GM12878 (cell line): Measurements from ENCODE around the gene COL4A2. TPM values are rescaled to one million over a fixed set of nuclear protein-coding genes. Genes with fewer than 3 reads are reported as not detected.

Experiments used
- ATAC-seq: fragments of 200-7000 bp; cut with Tn5 transposase; 3 replicates; pipeline ENCODE4 v1.9.1; 2020; ENCODE audit warnings: mild to moderate bottlenecking, moderate library complexity
- BruUV-seq: library from RNA; stranded (reverse); fragments of 400-500 nt; replicated peaks from 2 replicates; lab custom pipeline; 2021; lab: Mats Ljungman, UMichigan
- CTCF ChIA-PET: fragments of 300-600 bp; sonication (Branson Sonifier 250); formaldehyde crosslinking; extraction: SDS; loops from one replicate; lab custom pipeline; 2021; ENCODE audit warnings: inconsistent platforms; lab: Yijun Ruan, JAX
- POLR2A ChIA-PET: fragments of 350-600 bp; formaldehyde crosslinking; extraction: SDS; loops from one replicate; lab custom pipeline; 2021; ENCODE audit warnings: inconsistent platforms; lab: Charles Lee
- RAD21 ChIA-PET: fragments of 300-600 bp; sonication (Branson Sonifier 250); formaldehyde crosslinking; loops from one replicate; lab custom pipeline; 2023; ENCODE audit warnings: antibody characterized with exemption; ENCODE audit not compliant: unreplicated experiment; lab: Charles Lee
- SMC1A ChIA-PET: fragments of 300-600 bp; sonication (Branson Sonifier 250); formaldehyde crosslinking; loops from one replicate; lab custom pipeline; 2023; ENCODE audit not compliant: unreplicated experiment, uncharacterized antibody; lab: Charles Lee
- DNase-seq: peaks from one replicate; pipeline ENCODE4 v3.0.0-alpha.2; 2011; ENCODE audit warnings: low read depth, low spot score
- FAIRE-seq: peaks from 3 replicates; lab custom pipeline; 2011; peaks lifted over from hg19 to GRCh38; lab: Jason Lieb, UNC
- H2AFZ ChIP-seq: 2 replicates; pipeline ENCODE4 v1.6.0; 2011; ENCODE audit warnings: low read depth, low read length, control low read depth; ENCODE audit not compliant: control insufficient read depth
- H3K27ac ChIP-seq: 2 replicates; pipeline ENCODE4 v1.5.1; 2011; ENCODE audit warnings: control low read depth; ENCODE audit not compliant: control insufficient read depth, insufficient read depth
- H3K27me3 ChIP-seq, 2 experiments: replicated peaks in 1 of 2; 2 replicates each; pipeline versions ENCODE4 v1.6.0 to v1.6.1; 2011; ENCODE audit warnings: low read length in 1 of 2; ENCODE audit not compliant: control insufficient read depth in 2 of 2, insufficient read depth in 2 of 2
- H3K36me3 ChIP-seq, 2 experiments: 2 replicates each; pipeline ENCODE4 v1.5.1; 2011; ENCODE audit warnings: low read length in 1 of 2; ENCODE audit not compliant: control insufficient read depth in 2 of 2, insufficient read depth in 2 of 2
- H3K4me1 ChIP-seq: 2 replicates; pipeline ENCODE4 v1.6.1; 2011; ENCODE audit warnings: mild to moderate bottlenecking, low read length, moderate library complexity, mixed read lengths; ENCODE audit not compliant: control insufficient read depth, insufficient read depth
- H3K4me2 ChIP-seq: 2 replicates; pipeline ENCODE4 v1.6.0; 2011; ENCODE audit warnings: control low read depth; ENCODE audit not compliant: control insufficient read depth, insufficient read depth
- H3K4me3 ChIP-seq: fragments of 200-600 bp; sonication (generic); 2 replicates; pipeline ENCODE4 v1.5.1; 2016
- H3K79me2 ChIP-seq: 2 replicates; pipeline ENCODE4 v1.6.0; 2011; ENCODE audit warnings: low read length; ENCODE audit not compliant: control insufficient read depth, insufficient read depth
- H3K9ac ChIP-seq: 2 replicates; pipeline ENCODE4 v1.8.0; 2011; ENCODE audit warnings: low read length, control low read depth, mixed read lengths; ENCODE audit not compliant: control insufficient read depth, insufficient read depth
- H3K9me3 ChIP-seq: replicated peaks from 3 replicates; pipeline ENCODE4 v1.5.1; 2011; ENCODE audit warnings: mild to moderate bottlenecking, low read length; ENCODE audit not compliant: control insufficient read depth, insufficient read depth
- H4K20me1 ChIP-seq: 2 replicates; pipeline ENCODE4 v1.6.0; 2011; ENCODE audit not compliant: control insufficient read depth, insufficient read depth
- CEBPZ ChIP-seq: fragments of 150-350 bp; IDR thresholded peaks from 2 replicates; pipeline ENCODE4 v1.6.1; 2016; ENCODE audit warnings: low read depth, low read length
- NFYA ChIP-seq: IDR thresholded peaks from 2 replicates; pipeline ENCODE4 v1.6.1; 2011; ENCODE audit warnings: low read depth, mild to moderate bottlenecking, low read length, improper control_type of control experiment, borderline replicate concordance
- RAD51 ChIP-seq: fragments of 450-650 bp; IDR thresholded peaks from 2 replicates; pipeline ENCODE4 v1.6.1; 2016; ENCODE audit warnings: moderate library complexity, mild to moderate bottlenecking, inconsistent platforms
- RB1 ChIP-seq: fragments of 450-650 bp; formaldehyde crosslinking; IDR thresholded peaks from 2 replicates; pipeline ENCODE4 v1.6.1; 2017; ENCODE audit warnings: mild to moderate bottlenecking, borderline replicate concordance
- STAT3 ChIP-seq: IDR thresholded peaks from 2 replicates; pipeline ENCODE4 v1.6.1; 2011; ENCODE audit warnings: low read depth, low read length, improper control_type of control experiment
- ZNF384 ChIP-seq: IDR thresholded peaks from 2 replicates; pipeline ENCODE4 v1.6.1; 2012; ENCODE audit warnings: low read depth, mild to moderate bottlenecking, low read length, improper control_type of control experiment, borderline replicate concordance
- WGBS: methylation state at CpG from one replicate; pipeline ENCODE4 v1.1.6; 2016; ENCODE audit warnings: low lambda C conversion rate; ENCODE audit not compliant: insufficient replicate concordance, insufficient coverage; ENCODE audit errors: missing lambda C conversion rate; 5-methylcytosine and 5-hydroxymethylcytosine counted together
- in situ Hi-C: fragments of 300-500 bp; cut with MboI; formaldehyde crosslinking; loops from 9 replicates; pipeline ENCODE4 v1.14.3; 2018; ENCODE audit warnings: mixed read lengths
- intact Hi-C: fragments of 100-400 bp; cut with micrococcal nuclease; formaldehyde crosslinking; loops from one replicate; pipeline ENCODE4 v1.14.2; 2022; ENCODE audit not compliant: unreplicated experiment
- polyA plus RNA-seq, 11 experiments: library from polyadenylated mRNA; depleted of rRNA in 4 of 11; unstranded in 6 of 11; stranded (reverse) in 5 of 11; fragments of >200 nt; fragmentation: Nextera tagmentation in 4 of 11; fragmentation: Illumina TruSeq in 1 of 11; extraction: Ambion mirVana in 4 of 11; extraction: Trizol in 1 of 11; gene quantifications; 1 replicate in 1 of 11; 2 replicates in 10 of 11; pipeline versions ENCODE4 v1.2.1 to v1.2.3, GENCODE V29; 2011 to 2016; ENCODE audit warnings: inconsistent platforms in 2 of 11, missing spikeins in 2 of 11, low read depth in 1 of 11
- total RNA-seq, 4 experiments: library from RNA; depleted of rRNA in 3 of 4; stranded (reverse); fragments of >200 nt in 3 of 4; fragmentation: Illumina TruSeq in 1 of 4; extraction: Trizol in 1 of 4; gene quantifications; 2 replicates each; pipeline versions ENCODE4 v1.2.1 to v1.2.3, GENCODE V29; 2013 to 2021

COL4A2 gene
- total and polyA plus RNA-seq, 10 of the 15 experiments (the other 5 are each of a cell fraction or from before 2014, with no cell fraction given): 0.16 to 1.6 (median 0.62) TPM; not detected in 3

GRCh38 chr13:110410936-110411687, 104.0 kb downstream of the COL4A2 start:
- no peaks in the 10 kb centered on the region for H3K36me3 ChIP-seq
- RAD21 ChIA-PET: interaction anchor here (0.7 to 3.6 kb wide), 16 partner anchors 11 to 1450 kb away, joined by 3 to 22 read pairs (median 5); no protein-coding TSS in a partner anchor
- CTCF ChIA-PET: interaction anchor here (0.7 to 3.6 kb wide), 31 partner anchors 9 to 1265 kb away, joined by 3 to 80 read pairs (median 4); no protein-coding TSS in a partner anchor
- peak; percentile 35 for FAIRE-seq
- WGBS: 18% methylated on average over 12 of the region's 12 CpGs
- POLR2A ChIA-PET: interaction anchor here (1.1 to 2.0 kb wide), 3 partner anchors 23 to 51 kb away, joined by 3 to 5 read pairs (median 3); no protein-coding TSS in a partner anchor
- TF ChIP-seq NFYA (no peak), CEBPZ (no peak), RB1 (no peak), ZNF384 (no peak), RAD51 (no peak), STAT3 (no peak)
- BruUV-seq: no TSS peak
- intact Hi-C loops (loop anchor here (5.0 kb wide), 1 partner anchor 39 kb away; no protein-coding TSS in a partner anchor), in situ Hi-C loops (loop anchor here (5.0 to 25.0 kb wide), 2 partner anchors 189 to 1449 kb away; no protein-coding TSS in a partner anchor)
- no peaks in the 10 kb centered on the region for H3K27me3 ChIP-seq
- H3K4me1 ChIP-seq: peaks cover 4% of the 10 kb centered on the region
- H3K79me2 ChIP-seq: no peaks in the 10 kb centered on the region
- H3K4me2 ChIP-seq: no peak overlapping the region
- no peak overlapping the region for H3K9ac ChIP-seq
- SMC1A ChIA-PET: interaction anchor here (0.9 to 4.3 kb wide), 26 partner anchors 8 to 1496 kb away, joined by 3 to 43 read pairs (median 5); no protein-coding TSS in a partner anchor
- H3K27ac ChIP-seq: no peak overlapping the region
- H4K20me1 ChIP-seq: no peaks in the 10 kb centered on the region
- DNase-seq: no peak
- peak; percentile 57 for ATAC-seq
- H2AFZ ChIP-seq: no peak overlapping the region
- no peaks in the 10 kb centered on the region for H3K9me3 ChIP-seq
- no peak overlapping the region for H3K4me3 ChIP-seq
